OCI-LY3 (cell line): ENCODE data around the gene CDR2.

Source experiments
- H2AFZ ChIP-seq: fragments of 200-600, 300-600 bp; shearing (Covaris generic); 2 replicates; pipeline ENCODE4 v1.6.0; 2014; ENCODE audit warnings: antibody characterized with exemption, low read depth, low read length
- H3K27ac ChIP-seq: fragments of 200-600, 300-600 bp; sonication (generic); 2 replicates; pipeline ENCODE4 v1.5.1; 2014; ENCODE audit warnings: mild to moderate bottlenecking, low read length, moderate library complexity, mixed read lengths
- H3K27me3 ChIP-seq: fragments of 200-600, 300-600 bp; sonication (generic); 2 replicates; pipeline ENCODE4 v1.6.1; 2014; ENCODE audit warnings: low read depth, low read length, mixed read lengths
- H3K36me3 ChIP-seq: fragments of 200-600, 300-600 bp; sonication (generic); replicated peaks from 2 replicates; pipeline ENCODE3; 2014; ENCODE audit warnings: low read depth, low read length, mixed read lengths
- H3K4me1 ChIP-seq: fragments of 300-600, 200-600 bp; sonication (generic); 2 replicates; pipeline ENCODE4 v1.6.1; 2014; ENCODE audit warnings: low read length, mixed read lengths
- H3K4me2 ChIP-seq: fragments of 200-600, 300-600 bp; sonication (generic); 2 replicates; pipeline ENCODE4 v1.6.1; 2014; ENCODE audit warnings: low read length, mixed read lengths
- H3K4me3 ChIP-seq: fragments of 300-600, 200-600 bp; sonication (generic); 2 replicates; pipeline ENCODE4 v1.5.1; 2014; ENCODE audit warnings: antibody characterized with exemption, mild to moderate bottlenecking, low read length, moderate library complexity
- H3K79me2 ChIP-seq: fragments of 300-600, 200-600 bp; shearing (Covaris generic); 2 replicates; pipeline ENCODE4 v1.6.1; 2014; ENCODE audit warnings: mild to moderate bottlenecking, low read length, mixed read lengths
- H3K9ac ChIP-seq: fragments of 300-600, 200-600 bp; shearing (Covaris generic); 2 replicates; pipeline ENCODE4 v1.6.0; 2014; ENCODE audit warnings: mild to moderate bottlenecking, low read length, moderate library complexity
- H3K9me3 ChIP-seq: fragments of 200-600, 300-600 bp; shearing (Covaris generic); 2 replicates; pipeline ENCODE4 v1.6.1; 2014; ENCODE audit warnings: low read length, mixed read lengths; ENCODE audit not compliant: insufficient read depth
- H4K20me1 ChIP-seq: fragments of 200-600, 300-600 bp; sonication (generic); 2 replicates; pipeline ENCODE4 v1.6.1; 2016; ENCODE audit warnings: low read length, mixed read lengths; ENCODE audit not compliant: insufficient read depth
- EZH2phosphoT487 ChIP-seq: fragments of 200-600 bp; shearing (Covaris generic); IDR thresholded peaks from 2 replicates; pipeline ENCODE4 v1.6.1; 2018; ENCODE audit warnings: antibody characterized with exemption, mixed run types, low read depth
- TF ChIP-seq, protein P1 (sequence below): fragments of 200-600, 300-600 bp; sonication (generic); IDR thresholded peaks from 2 replicates; pipeline ENCODE4 v1.5.1; 2014; ENCODE audit warnings: antibody characterized with exemption, low read length, low read depth

Gene CDR2

DNA sequence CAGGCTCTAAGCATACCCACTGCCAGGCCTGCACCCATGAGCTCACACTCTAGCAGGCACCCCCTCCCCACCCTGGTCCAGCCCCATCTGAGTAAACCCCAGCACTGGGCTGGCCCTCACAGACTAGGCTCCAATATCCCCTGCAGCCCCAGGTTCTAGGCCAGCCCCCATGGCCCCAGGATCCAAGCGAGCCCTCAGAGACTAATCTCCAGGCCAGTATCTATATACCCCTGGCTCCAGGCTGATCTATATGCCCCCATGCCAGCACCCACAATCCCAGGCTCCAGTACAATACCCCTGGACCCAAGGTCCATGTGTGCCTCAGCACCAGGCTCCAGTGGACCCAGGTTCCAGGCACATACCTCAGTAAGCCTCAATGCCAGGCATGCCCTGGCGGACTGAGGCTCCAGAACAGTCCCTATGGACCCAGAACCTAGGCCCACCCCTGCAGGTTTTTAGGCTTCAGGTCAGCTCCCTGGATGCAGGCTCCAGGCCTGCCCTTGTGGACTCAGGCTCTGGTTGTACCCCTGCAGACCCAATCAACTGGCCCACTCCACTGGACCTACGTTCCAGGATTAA lies 38.7 kb downstream of the CDR2 start:
- Histone ChIP-seq H3K4me1 (no peaks in the 10 kb centered on the region), H4K20me1 (no peaks in the 10 kb centered on the region), H3K36me3 (peaks cover 78% of the 10 kb centered on the region), H3K4me2 (no peak overlapping the region), H2AFZ (no peak overlapping the region), H3K9ac (no peak overlapping the region), H3K4me3 (no peak overlapping the region), H3K27me3 (no peaks in the 10 kb centered on the region), H3K27ac (no peak overlapping the region), H3K9me3 (peaks cover 22% of the 10 kb centered on the region; the same call in 1 of the 2 replicates), H3K79me2 (no peaks in the 10 kb centered on the region)
- TF ChIP-seq, protein P1, sequence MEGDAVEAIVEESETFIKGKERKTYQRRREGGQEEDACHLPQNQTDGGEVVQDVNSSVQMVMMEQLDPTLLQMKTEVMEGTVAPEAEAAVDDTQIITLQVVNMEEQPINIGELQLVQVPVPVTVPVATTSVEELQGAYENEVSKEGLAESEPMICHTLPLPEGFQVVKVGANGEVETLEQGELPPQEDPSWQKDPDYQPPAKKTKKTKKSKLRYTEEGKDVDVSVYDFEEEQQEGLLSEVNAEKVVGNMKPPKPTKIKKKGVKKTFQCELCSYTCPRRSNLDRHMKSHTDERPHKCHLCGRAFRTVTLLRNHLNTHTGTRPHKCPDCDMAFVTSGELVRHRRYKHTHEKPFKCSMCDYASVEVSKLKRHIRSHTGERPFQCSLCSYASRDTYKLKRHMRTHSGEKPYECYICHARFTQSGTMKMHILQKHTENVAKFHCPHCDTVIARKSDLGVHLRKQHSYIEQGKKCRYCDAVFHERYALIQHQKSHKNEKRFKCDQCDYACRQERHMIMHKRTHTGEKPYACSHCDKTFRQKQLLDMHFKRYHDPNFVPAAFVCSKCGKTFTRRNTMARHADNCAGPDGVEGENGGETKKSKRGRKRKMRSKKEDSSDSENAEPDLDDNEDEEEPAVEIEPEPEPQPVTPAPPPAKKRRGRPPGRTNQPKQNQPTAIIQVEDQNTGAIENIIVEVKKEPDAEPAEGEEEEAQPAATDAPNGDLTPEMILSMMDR, result no peak
- TF ChIP-seq EZH2phosphoT487, result no peak

DNA sequence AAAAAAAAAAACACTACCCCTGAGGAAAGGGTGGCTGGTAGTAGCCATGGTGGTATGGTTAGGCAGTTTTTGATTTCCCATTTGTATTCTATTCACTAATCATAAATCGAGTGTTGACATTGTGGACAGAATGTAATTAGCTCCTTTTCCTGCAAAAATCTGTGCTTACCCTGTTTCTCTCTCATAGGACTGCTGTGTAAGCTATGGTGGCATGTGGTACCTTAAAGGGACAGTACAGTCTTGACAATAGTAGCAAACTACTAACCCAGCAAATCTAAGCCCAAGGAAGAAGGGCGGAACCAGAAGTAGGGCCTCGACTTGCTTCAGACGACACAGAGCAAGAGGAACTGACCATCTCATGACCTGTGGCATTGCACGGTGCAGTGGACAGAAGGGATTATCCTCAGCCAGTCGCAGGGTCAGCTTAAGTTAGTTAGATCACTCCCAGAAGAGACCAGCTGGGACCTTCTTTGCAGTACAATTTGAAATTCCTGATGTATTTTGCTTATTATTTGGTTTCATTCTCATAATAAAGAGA lies 40.9 kb downstream of the CDR2 start:
- Histone ChIP-seq H3K36me3 (peaks cover 73% of the 10 kb centered on the region), H3K27me3 (no peaks in the 10 kb centered on the region), H3K4me2 (no peak overlapping the region), H3K4me3 (no peak overlapping the region), H3K9ac (no peak overlapping the region), H3K27ac (no peak overlapping the region), H3K4me1 (no peaks in the 10 kb centered on the region), H3K9me3 (peaks cover 22% of the 10 kb centered on the region; the same call in 1 of the 2 replicates), H2AFZ (no peak overlapping the region), H4K20me1 (no peaks in the 10 kb centered on the region), H3K79me2 (no peaks in the 10 kb centered on the region; the same call in 1 of the 2 replicates)
- TF ChIP-seq EZH2phosphoT487, result no peak
- TF ChIP-seq, protein P1, result no peak

DNA sequence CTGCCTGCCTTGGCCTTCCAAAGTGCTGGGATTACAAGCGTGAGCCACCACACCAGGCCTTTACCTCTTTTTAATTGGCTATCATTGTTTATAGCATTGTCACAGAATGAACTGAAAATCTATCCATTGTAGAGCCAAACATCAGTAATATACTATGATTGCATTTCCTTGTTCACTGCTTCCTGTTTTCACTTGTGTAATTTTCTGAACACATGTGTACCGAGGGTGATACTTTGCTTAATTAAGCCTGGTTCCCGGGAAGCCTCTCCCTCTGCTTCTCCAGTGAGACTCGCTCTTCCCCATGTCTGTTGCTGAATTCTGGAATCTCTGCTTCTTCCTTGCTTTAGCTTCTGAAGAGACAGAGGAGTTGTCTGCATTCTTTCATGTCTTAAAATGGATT lies 44.1 kb downstream of the CDR2 start:
- no peak overlapping the region for H3K9ac ChIP-seq
- no peak overlapping the region for H3K4me2 ChIP-seq
- H3K79me2 ChIP-seq, result peaks cover 3% of the 10 kb centered on the region; the same call in 1 of the 2 replicates
- H3K4me3 ChIP-seq, result no peak overlapping the region
- H3K27ac ChIP-seq, result no peak overlapping the region; the same call in 1 of the 2 replicates
- peaks cover 61% of the 10 kb centered on the region for H3K36me3 ChIP-seq
- no peaks in the 10 kb centered on the region for H3K4me1 ChIP-seq
- TF ChIP-seq, protein P1, result no peak
- TF ChIP-seq EZH2phosphoT487, result no peak
- H3K27me3 ChIP-seq, result no peaks in the 10 kb centered on the region
- no peaks in the 10 kb centered on the region for H3K9me3 ChIP-seq
- H4K20me1 ChIP-seq, result no peaks in the 10 kb centered on the region
- no peak overlapping the region for H2AFZ ChIP-seq

DNA sequence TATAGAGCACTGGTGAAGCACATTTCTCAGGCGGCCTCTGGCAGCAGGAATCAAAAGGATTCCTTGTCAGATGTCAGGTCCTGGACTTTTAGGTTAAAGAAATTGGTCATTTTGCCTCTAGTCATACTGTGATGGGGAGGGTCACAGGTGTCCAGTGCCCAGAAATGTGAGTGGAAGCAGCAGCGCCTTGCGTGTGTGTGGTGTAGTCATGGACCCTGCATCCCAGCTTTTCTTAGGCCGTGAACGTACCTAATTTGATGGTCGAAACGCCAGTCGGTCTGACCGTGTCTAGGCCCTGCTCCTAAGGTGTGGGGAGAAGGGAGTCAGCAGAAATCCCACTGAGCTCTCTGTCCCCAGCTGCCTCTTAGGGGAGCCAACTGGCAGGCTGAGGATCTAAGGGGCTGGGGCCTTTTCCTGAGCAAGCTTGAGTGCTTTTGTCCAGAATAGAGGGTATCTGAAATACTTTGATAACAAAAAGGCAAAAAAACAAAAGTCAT lies 45.2 kb downstream of the CDR2 start:
- H3K4me2 ChIP-seq, result no peak overlapping the region
- H3K79me2 ChIP-seq, result peaks cover 3% of the 10 kb centered on the region; the same call in 1 of the 2 replicates
- H3K4me3 ChIP-seq, result no peak overlapping the region
- H3K9me3 ChIP-seq, result no peaks in the 10 kb centered on the region
- TF ChIP-seq EZH2phosphoT487, result no peak
- TF ChIP-seq, protein P1, result no peak
- no peaks in the 10 kb centered on the region for H3K27me3 ChIP-seq
- H3K9ac ChIP-seq, result no peak overlapping the region
- H3K27ac ChIP-seq, result no peak overlapping the region
- peaks cover 50% of the 10 kb centered on the region for H3K36me3 ChIP-seq
- no peaks in the 10 kb centered on the region for H4K20me1 ChIP-seq
- H2AFZ ChIP-seq, result no peak overlapping the region
- H3K4me1 ChIP-seq, result no peaks in the 10 kb centered on the region
